VCaP (cell line): ENCODE measurements around the gene DOK1.

Experiments
- H3K27ac ChIP-seq: fragments of 450-650 bp; 2 replicates; pipeline ENCODE4 v1.5.1; 2017
- TF ChIP-seq, protein P1 (sequence below): fragments of 450-650 bp; conservative IDR thresholded peaks from 2 replicates; pipeline ENCODE4 v1.5.1; 2017; ENCODE audit warnings: mild to moderate bottlenecking, moderate library complexity

The DOK1 gene

DNA sequence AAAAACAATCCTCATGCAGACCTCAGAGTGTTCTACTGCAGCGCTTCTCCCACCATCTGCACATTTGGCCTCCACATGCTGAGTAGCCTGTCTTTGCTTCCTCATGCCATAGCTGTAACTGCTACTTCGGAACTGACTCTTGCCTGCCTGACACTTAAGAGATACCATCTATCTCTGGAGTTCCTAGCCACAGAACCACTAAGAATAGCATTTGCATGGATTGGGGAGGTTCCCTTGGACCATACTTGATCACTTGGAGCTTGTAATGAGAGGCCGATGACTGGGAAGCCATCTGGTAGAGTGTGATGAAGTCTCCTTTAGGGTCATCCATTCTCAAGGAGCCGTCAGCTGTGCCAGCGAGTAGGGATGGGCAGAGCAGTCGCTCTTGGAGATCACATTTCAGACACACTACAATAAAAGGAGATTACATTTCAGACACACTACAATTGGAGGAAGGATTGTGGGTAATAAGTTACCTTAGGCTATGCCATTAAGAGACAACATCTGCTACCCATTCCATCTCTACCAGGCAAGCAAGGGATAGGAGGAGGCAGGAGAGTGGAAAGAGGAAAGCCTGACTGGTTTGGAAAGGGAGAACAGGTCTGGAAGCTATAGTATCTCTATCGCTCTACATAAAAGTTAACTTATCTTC is 21.8 kb downstream of the DOK1 start:
- TF ChIP-seq, protein P1, sequence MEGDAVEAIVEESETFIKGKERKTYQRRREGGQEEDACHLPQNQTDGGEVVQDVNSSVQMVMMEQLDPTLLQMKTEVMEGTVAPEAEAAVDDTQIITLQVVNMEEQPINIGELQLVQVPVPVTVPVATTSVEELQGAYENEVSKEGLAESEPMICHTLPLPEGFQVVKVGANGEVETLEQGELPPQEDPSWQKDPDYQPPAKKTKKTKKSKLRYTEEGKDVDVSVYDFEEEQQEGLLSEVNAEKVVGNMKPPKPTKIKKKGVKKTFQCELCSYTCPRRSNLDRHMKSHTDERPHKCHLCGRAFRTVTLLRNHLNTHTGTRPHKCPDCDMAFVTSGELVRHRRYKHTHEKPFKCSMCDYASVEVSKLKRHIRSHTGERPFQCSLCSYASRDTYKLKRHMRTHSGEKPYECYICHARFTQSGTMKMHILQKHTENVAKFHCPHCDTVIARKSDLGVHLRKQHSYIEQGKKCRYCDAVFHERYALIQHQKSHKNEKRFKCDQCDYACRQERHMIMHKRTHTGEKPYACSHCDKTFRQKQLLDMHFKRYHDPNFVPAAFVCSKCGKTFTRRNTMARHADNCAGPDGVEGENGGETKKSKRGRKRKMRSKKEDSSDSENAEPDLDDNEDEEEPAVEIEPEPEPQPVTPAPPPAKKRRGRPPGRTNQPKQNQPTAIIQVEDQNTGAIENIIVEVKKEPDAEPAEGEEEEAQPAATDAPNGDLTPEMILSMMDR = no peak
- H3K27ac ChIP-seq = no peak overlapping the region

DNA sequence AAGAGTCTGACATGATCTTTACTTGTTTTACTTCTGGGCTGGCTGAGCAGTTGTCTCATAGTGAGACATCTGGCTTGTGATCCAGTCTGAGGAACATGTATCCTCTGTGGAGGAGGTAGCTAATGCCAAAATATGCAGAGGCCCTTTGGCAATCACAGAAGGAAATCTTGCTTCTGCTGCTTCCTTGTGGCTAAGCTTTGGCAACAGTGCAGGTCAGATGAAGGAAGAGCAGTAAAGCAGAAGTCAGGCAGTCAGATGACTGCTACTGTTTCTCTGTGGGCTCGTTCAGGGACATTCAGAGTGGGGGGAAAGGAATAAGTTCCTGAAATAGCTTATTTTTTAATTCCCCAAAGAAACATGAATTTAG is 22.3 kb downstream of the DOK1 start:
- no peak overlapping the region for H3K27ac ChIP-seq
- TF ChIP-seq, protein P1 = no peak

DNA sequence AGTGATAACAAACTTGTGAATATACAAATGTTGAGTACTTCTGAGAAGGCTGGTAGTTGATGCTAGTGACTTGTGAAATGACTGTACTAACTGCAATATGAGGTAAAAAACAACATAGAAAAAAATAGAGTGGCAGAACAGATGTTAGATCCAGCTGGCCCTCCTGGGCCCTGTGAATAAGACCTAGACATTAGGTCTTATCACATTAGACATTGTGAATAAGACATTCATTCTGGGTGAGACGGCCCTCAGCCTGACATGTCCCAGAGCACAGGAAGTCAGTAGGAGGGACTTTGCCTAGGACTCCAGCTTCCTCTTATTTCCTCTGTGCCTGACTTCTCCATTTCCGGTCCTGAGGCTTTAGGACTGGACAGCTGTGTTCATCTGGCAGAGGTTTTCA is 22.9 kb downstream of the DOK1 start:
- TF ChIP-seq, protein P1 = no peak
- no peak overlapping the region for H3K27ac ChIP-seq

DNA sequence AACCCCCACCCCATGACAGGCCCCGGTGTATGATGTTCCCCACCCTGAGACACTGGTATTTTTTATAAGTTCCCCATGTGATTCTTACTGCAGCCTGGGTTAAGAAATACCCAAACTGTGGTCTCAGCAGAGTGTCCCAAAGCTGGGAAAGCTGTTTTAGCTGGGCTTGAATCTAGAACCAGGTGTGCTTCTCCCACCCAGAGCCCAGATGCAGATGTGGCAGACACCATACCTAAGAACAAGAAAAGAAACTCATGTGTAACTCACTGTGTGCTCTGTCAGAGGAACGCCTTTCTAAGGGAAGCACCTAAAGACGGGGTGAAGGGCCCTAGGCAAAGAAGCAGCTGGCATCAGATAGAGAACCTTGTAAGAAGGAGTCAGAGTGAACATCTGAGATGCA is 23.9 kb downstream of the DOK1 start:
- no peak overlapping the region for H3K27ac ChIP-seq
- TF ChIP-seq, protein P1 = no peak

DNA sequence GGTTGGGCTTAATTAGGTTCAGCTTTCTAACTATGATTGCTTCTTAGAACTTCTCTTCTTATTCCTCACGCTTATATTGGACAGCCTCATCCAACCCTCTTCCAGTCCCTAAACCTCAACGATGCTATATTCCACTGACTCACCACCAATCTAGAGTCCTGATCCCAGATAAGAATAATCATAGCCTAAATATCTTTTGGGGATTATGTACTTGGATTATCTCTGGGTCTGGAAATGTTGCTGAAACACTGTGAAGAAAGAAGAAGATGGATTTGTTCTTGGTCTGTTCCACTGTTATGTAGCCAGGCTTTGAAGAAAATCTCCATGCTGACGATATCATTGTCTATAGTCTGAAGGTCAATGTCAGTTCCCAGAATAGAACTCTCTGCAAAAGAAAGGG is 26.9 kb downstream of the DOK1 start:
- TF ChIP-seq, protein P1 = no peak
- no peak overlapping the region for H3K27ac ChIP-seq

DNA sequence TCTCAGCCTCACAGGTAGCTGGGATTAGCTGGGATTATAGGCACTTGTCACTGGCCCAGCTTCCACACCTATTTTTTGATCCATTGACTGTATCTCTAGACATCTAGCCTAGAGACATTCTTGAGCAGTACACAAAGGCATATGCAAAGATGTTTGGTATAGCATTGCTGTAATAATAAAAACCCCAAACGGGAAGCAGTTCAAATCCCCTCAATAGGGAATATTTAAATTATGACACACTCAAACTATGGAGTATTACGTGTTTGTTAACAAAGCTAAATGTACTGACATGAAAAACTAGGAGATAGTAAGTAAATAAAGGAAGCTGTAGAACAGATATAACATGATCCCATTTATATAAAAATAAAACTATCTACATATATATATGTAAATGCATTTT is 27.7 kb downstream of the DOK1 start:
- TF ChIP-seq, protein P1 = no peak
- no peak overlapping the region for H3K27ac ChIP-seq

DNA sequence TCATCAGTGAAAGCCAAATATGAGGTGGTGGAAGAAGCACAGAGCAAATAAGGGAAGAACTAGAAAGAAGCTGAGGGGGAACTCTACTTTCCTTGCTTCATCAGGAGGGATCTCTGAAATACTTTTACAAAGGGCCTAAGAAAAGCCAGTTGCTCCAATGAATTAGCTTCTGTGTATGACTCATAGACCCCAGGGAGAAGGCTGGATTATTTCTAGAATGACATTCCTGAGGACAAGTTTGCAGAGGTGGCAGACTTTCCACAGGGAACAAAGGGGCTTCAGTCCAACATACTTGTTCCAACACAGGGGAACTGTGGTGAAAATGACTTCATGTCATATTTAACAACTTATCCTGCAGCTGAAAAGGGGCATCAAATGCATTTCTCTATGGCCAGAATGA is 29.0 kb downstream of the DOK1 start:
- no peak overlapping the region for H3K27ac ChIP-seq
- TF ChIP-seq, protein P1 = no peak
